Colonic mucosa (tissue), 4 donors: ENCODE results near the gene SATB1. TPM values are rescaled to one million over a fixed set of nuclear protein-coding genes. Genes with fewer than 3 reads are reported as not detected.

Experiments used
- DNase-seq: peaks from one replicate; pipeline ENCODE4 v3.0.0-alpha.2; 2020
- H3K27ac ChIP-seq: fragments of 200-600 bp; one replicate; pipeline ENCODE4 v1.8.0; 2021
- H3K27me3 ChIP-seq: fragments of 200-600 bp; one replicate; pipeline ENCODE4 v1.8.0; 2021
- H3K36me3 ChIP-seq: fragments of 200-600 bp; one replicate; pipeline ENCODE4 v1.8.0; 2021
- H3K4me1 ChIP-seq: fragments of 200-600 bp; one replicate; pipeline ENCODE4 v1.8.0; 2021; ENCODE audit warnings: mild to moderate bottlenecking
- H3K4me3 ChIP-seq: fragments of 200-600 bp; one replicate; pipeline ENCODE4 v1.8.0; 2021
- H3K9ac ChIP-seq, 2 donors: one replicate each; pipeline ENCODE4 v1.7.0; 2013; ENCODE audit warnings: control low read depth in 2 of 2, low read depth in 2 of 2, low read length in 2 of 2
- H3K9me3 ChIP-seq: fragments of 200-600 bp; one replicate; pipeline ENCODE4 v1.8.0; 2021
- CTCF ChIP-seq: fragments of 200-600 bp; IDR thresholded peaks from one replicate; pipeline ENCODE4 v1.8.0; 2022; ENCODE audit warnings: antibody characterized with exemption, mild to moderate bottlenecking
- intact Hi-C: fragments of 100-400 bp; cut with DNase I; formaldehyde crosslinking; loops from one replicate; pipeline ENCODE4 v1.14.1; 2022
- total RNA-seq, 2 donors: library from RNA; stranded (reverse); fragmentation: NEBNext Ultra II Directional in 1 of 2; extraction: Animal tissue kit (Norgen Biotek cat#: 25700) in 1 of 2; gene quantifications; one replicate each; pipeline ENCODE4 v1.2.1, GENCODE V29; 2021
- donor health status: healthy.
- donor health status: DM: no; HTN: no; CAD: no.
- donor health status: DM: no; HTN: no; CAD: no.

Gene SATB1
- total RNA-seq, 2 donors from 2014 or later = 16.0 to 33.0 TPM

DNA sequence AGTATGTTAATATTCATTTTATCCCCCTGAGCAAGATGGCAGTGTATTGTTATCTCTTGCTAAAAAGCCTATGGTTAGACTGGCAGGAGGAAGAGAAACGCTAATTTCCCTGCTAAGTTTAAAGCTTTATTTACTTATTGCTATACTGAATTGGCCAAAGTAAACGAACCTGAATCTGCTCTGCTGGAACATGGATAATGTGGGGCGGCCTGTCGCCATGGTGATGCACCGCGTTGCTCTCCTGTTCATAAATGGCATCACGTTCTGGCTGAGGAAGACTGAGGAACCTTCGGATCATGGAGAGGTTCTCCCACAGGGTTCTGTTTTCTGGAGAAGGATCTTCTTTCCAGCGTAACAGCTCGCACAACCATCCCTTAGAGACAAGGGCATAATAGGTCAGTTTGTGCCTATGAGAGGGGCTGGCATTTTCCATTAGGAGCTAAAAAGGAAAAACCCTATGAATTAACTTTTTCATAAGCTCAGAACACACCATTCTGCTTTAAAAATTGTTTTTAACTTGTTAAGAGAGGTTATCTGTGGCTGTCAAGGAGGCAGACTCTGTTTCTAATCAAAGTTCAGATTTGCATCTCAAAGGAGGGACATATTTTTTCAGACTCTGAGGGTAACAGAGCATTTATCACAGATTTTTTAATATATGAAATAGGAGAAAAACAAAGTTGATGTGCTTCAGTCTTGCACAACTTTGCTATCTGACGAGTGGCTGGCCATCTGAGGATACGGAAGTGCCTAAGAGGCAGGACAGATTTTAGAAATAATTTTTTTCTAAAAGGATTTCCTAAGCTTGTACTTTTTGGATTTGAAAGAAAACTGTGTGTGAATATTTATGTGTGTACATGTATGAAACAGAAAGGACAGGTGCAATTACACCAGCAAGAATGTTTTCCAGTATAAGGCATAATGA is 73.1 kb downstream of the SATB1 start:
- no peaks in the 10 kb centered on the region for H3K36me3 ChIP-seq
- intact Hi-C loops = no loop called here
- H3K9me3 ChIP-seq = no peaks in the 10 kb centered on the region
- no peak for TF ChIP-seq CTCF
- H3K27me3 ChIP-seq = no peaks in the 10 kb centered on the region
- no peak overlapping the region for H3K9ac ChIP-seq
- H3K4me1 ChIP-seq = no peaks in the 10 kb centered on the region
- no peak overlapping the region for H3K27ac ChIP-seq
- H3K4me3 ChIP-seq = no peak overlapping the region
- peak; percentile 64 for DNase-seq

DNA sequence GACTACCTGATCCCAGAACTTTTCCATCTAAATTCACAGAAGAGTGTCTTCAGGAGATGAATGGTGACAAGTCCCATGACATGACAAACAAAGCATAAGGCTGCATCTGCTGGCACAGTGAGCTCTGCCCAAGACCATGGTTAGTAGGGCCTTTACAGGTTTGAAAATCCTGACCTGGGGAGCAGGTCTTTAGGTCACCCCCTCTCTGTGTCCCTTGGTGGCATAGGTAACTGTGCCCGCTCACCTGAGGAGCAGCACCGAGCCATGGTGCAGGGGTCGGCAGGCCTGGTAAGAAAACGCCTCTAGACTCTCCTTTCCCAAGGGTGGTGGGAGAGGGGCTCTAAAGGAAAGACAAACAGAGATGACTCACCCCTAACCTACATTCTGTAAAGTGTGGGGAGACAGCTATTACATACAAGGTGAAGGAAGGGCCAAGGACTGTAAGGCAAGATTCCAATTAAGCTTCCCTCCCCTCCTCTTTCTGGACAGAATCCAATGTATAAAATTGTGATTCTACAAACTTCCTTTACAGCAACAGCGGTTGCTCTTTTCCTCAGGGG is 74.0 kb downstream of the SATB1 start:
- H3K27me3 ChIP-seq = no peaks in the 10 kb centered on the region
- no peaks in the 10 kb centered on the region for H3K4me1 ChIP-seq
- H3K9me3 ChIP-seq = no peaks in the 10 kb centered on the region
- no peak for DNase-seq
- H3K36me3 ChIP-seq = no peaks in the 10 kb centered on the region
- intact Hi-C loops = no loop called here
- H3K9ac ChIP-seq = no peak overlapping the region
- no peak overlapping the region for H3K4me3 ChIP-seq
- no peak overlapping the region for H3K27ac ChIP-seq
- TF ChIP-seq CTCF = no peak

DNA sequence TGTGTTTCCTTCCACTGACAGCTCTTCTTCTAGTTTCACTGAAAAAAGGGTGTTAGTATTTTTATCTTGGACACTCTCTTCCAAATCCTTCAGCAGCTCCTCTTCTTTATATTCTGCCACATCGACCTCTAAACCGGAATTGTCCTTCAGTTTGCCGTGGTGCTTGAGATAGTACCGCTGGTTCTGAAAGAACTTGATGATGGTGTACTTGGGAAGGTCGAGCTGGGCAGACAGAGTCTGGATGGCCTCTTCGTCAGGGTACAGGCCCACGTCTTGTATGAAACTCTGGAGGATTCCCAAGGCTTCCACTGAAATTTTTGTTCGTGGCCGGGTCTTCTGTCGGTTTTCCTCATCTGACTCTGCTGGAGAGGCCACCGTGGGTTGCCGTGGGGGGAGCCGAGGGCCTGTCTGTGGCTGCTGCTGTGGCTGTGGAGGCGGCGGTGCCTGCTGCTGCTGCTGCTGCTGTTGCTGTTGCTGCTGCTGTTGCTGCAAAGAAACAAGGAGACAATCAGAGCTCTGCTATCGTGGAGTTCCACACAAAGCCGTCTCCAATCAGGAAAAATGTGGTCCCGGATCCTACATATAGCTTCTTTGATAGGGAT is 75.8 kb downstream of the SATB1 start:
- H3K27ac ChIP-seq = no peak overlapping the region
- H3K36me3 ChIP-seq = no peaks in the 10 kb centered on the region
- no peak overlapping the region for H3K4me3 ChIP-seq
- no peaks in the 10 kb centered on the region for H3K9me3 ChIP-seq
- no peak for TF ChIP-seq CTCF
- H3K4me1 ChIP-seq = no peaks in the 10 kb centered on the region
- no peak overlapping the region for H3K9ac ChIP-seq
- H3K27me3 ChIP-seq = no peaks in the 10 kb centered on the region
- no peak for DNase-seq
- intact Hi-C loops = no loop called here

DNA sequence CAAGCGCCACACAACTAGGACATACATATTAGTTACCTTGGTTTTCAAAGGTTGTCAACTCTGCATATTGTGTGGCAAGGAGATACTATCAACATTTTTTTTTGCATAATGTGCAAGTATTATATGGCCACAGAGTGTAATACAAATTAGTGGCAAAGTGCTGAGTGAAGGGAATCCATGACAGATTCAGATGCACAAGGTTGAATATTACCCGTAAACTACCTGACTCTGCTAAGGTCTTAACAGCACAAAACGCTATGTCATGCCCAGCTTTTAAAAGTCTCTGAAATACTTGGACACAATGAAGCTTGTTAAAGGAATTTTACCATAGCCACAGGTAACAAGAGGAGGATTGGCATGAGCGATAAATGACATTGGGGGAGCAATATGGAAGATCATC is 79.0 kb downstream of the SATB1 start:
- TF ChIP-seq CTCF = no peak
- H3K27ac ChIP-seq = no peak overlapping the region
- intact Hi-C loops = no loop called here
- no peak for DNase-seq
- H3K27me3 ChIP-seq = no peaks in the 10 kb centered on the region
- no peaks in the 10 kb centered on the region for H3K4me1 ChIP-seq
- H3K4me3 ChIP-seq = no peak overlapping the region
- H3K9me3 ChIP-seq = no peaks in the 10 kb centered on the region
- H3K36me3 ChIP-seq = no peaks in the 10 kb centered on the region
- no peak overlapping the region for H3K9ac ChIP-seq

GRCh38 chr3:18345015-18345367 is 80.1 kb downstream of the SATB1 start:
- H3K27me3 ChIP-seq = no peaks in the 10 kb centered on the region
- intact Hi-C loops = no loop called here
- H3K4me3 ChIP-seq = no peak overlapping the region
- H3K27ac ChIP-seq = no peak overlapping the region
- no peaks in the 10 kb centered on the region for H3K4me1 ChIP-seq
- no peak for DNase-seq
- H3K36me3 ChIP-seq = no peaks in the 10 kb centered on the region
- H3K9ac ChIP-seq = no peak overlapping the region
- no peaks in the 10 kb centered on the region for H3K9me3 ChIP-seq
- TF ChIP-seq CTCF = no peak
